ENCODE measurements around the gene SLC9A7. TPM values are rescaled to one million over a fixed set of nuclear protein-coding genes. Genes with fewer than 3 reads are reported as not detected.
"Not testable (repeated sequence)": the region's sequence is repeated elsewhere in the genome, so short reads cannot be mapped to it uniquely, and the experiment has no call there.

SLC9A7 gene
- total RNA-seq = 84.0 TPM

DNA sequence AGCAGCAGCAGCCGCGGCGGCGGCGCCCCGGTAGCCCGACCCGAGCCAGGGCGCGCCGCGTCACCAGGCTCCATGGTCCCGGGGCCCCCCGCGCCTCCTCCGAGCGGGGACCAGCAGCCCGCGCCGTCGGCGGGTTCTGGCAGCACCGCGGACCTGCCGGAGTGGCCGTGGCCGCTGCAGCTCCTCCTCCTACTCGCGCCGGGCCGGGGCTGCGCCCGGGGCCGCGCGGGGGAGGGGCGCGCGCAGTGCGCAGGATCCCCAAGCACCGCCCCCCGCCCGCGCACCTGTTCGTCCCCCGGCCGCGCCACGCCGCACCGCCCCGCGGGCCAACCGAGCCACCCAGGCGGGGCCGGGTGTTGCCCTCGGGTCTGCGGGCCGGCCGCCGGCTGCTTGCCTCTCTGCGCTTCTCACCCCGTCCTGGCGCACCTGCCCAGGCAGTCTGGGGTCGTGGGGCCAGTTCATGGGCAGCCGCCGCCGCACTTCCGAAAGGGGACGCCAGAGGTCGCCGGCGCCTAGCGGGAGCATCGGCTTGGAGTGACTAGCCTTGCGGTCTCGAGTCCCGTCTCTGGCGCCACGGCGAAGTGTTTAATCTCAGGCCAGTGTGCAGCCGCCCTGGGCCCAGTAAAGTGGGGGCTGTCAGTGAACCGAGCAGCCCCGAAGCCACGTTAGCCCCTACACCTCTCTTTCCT, at the start of gene SLC9A7:
SLC9A7 (minus strand) TSS at position 163 of the 689 bp plus-strand sequence; CDS start at position 74, 89 bp downstream.
- peak; percentile 40 to 81 (median 75) for DNase-seq (ENCODE audit: low read depth in 2 of 3, low spot score in 2 of 3)

DNA sequence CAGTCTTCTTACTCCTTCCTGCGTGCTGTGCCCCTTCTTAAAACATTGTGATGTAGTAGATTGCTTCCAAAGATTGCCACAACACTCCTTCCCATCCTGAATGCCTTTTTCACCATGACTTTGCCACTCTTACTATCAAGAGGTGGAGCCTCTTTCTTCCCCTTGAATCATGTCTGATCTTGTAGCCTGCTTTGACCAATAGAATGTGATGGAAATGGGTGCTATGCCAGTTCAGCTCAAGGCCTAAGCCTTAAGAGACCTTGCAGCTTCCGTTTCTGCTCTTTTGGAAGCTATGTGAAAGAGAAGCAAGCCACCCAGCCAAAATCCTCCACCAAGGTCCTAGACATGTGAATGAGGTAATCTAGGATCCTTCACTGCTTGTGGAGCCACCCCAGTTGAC, 46.4 kb upstream of the SLC9A7 start:
- no peak for DNase-seq (ENCODE audit: low read depth in 2 of 3, low spot score in 2 of 3)

DNA sequence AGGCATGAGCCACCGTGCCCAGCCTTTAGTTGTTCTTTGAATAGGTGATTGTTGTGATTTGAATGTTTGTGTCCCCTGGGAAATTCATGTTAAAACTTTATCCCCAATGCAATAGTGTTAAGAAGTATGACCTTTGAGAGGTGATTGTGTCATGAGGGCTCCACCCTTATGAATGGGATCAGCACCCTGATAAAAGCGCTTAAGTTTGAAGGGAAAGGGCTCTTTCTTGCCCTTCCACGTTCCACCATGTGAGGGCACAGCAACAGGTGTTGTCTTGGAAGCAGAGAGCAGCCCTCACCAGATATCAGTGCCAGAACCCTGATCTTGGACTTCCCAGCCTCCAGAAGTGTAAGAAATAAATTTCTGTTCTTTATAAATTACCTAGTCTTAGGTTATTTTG, 44.2 kb upstream of the SLC9A7 start:
- DNase-seq (ENCODE audit: low read depth in 2 of 3, low spot score in 2 of 3) = peak in 1 of 3 donors; percentile 13

DNA sequence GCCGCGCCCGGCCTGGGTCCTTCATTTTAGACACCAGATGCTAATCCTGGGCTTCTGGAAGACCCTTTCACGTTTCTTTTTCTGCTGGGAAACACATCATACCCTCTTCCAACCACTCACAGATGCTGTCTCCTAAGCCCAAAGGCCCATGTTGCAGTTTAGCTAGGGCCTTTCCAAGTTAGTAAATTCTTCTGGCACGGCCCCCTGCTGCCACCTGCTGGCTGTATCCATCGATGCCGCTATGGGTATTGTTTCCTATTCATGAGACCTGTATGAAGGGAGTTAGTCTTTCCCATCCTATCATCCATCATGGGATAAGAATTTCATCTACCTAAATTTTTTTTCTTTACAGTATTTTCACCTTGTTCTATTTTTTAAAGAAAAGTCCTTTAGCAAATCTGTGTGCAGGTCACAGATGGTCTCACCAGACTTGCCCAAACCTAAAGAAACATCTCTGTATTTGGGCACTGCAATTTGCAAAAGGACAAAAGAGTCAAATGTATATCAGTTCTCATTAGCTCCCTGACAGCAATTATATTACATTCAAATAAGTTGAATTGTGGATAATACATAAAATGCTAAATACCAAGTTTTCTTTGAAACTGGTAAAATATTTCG, 37.8 kb upstream of the SLC9A7 start:
- DNase-seq (ENCODE audit: low read depth in 2 of 3, low spot score in 2 of 3) = peak; percentile 23 to 81 (median 56)

- DNase-seq (ENCODE audit: low read depth in 2 of 3, low spot score in 2 of 3) = no peak
Measured at GRCh38 chrX:46793386-46794143, 34.6 kb upstream of the SLC9A7 start.

DNA sequence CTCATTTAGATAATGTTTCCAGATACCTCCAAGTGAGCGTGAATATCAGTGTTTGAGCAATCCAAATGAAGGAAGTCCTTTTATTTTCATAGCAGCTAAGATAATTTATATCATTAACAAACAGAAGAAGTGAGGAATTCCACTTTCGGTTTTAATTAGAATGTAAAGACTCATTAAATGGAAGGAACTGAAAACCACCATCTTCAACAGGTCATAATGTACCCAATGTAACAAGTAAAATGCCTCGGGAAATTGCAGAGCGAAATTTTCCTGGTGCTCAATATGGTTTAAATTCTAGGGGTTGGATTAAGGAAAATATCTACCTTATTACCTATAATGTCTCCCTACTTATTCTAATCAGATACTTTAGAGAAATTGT, 33.9 kb upstream of the SLC9A7 start:
- no peak for DNase-seq (ENCODE audit: low read depth in 2 of 3, low spot score in 2 of 3)

- DNase-seq (ENCODE audit: low read depth in 2 of 3, low spot score in 2 of 3) = peak in 2 of 3 donors; percentile 70 to 88
Measured at GRCh38 chrX:46791927-46792809, 33.2 kb upstream of the SLC9A7 start.

DNA sequence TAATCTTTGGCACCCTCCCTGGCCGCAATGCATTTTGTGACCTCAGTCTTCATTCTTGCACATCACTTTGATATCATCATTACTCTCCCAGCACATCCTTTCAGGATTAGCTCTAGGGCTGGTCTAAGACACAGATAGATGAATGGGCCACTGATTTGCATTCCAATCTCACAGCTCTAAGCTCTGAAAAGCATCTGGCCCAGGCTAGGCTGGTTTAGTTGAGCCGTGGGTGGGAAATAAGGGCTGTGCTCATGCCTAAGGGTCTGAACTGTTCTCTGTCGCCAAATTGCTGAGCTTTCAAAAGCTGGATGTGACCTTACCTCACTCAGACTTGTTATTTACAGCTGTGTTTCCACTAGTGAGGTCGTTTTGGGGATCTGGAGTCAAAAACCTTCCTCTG, 30.0 kb upstream of the SLC9A7 start:
- no peak for DNase-seq (ENCODE audit: low read depth in 2 of 3, low spot score in 2 of 3)

DNA sequence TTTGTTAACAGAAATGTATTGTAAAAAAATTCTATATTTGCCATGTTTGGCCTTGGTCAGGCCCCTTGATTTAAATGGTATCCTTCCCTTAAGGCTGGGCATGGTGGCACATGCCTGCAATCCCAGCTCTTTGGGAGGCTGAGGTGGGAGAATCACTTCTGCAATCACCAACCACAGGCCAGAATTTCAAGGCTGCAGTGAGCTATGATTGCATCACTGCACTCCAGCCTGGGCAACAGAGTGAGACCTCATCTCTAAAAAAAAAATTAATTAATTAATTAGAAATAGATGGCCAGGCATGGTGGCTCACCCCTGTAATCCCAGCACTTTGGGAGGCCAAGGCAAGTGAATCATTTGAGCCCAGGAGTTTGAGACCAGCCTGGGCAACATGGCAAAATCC, 25.5 kb upstream of the SLC9A7 start:
- DNase-seq (ENCODE audit: low read depth in 2 of 3, low spot score in 2 of 3) = not testable (repeated sequence)

DNA sequence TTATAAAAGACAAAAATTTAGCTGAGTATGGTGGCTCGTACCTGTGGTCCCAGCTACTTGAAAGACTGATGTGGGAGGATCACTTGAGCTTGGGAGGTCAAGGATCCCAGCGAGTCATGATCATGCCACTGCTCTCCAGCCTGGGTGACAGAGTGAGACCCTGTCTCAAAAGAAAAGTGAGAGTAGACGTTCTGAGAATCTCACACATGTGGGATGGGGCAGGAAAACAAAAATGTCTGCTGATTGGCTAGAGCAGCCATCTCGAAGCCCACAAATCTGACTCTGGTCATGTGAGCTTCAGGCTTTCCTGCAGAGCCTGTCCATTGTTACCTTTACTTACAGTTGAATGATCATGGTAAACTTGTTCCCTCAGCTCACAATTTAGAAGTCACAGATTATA, 23.1 kb upstream of the SLC9A7 start:
- no peak for DNase-seq (ENCODE audit: low read depth in 2 of 3, low spot score in 2 of 3)

DNA sequence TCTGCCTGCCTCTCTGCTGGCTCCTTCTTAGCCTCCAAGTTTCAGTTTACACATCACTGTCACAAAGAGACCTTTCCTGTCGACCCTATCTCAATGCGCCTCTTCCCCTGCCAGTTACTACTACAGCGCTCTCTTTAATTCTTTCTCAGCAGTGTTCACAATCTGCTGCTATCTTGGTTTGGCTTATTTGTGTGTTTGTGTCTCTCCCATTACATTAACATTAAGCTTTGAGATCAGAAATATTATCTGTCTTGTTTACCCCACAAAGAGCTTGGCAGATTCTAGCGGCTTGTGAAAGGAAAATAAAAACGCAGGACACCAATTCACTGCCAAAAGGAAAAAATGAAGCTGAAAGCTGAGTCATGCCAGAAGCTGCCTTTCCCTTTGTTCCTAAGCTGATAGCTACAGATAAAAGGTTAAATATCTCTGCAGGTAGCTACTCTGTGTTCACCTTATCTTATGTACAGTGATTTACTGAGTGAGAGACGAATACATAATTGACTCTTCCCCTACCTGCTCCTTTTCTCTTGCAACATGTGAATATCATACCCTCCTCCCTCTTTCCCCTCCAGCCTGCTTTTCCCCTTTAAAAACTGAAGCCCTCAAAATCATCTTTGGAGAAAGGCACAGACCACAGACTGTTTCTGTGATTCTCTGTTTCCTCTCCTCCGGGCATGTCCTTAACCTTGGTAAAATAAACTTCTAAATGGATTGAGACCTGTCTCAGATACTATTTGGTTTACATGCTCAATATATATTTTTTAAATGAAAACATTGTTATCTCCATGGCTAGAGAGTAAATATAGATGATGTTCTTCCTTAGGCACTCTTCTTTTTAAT, 19.3 kb upstream of the SLC9A7 start:
- DNase-seq (ENCODE audit: low read depth in 2 of 3, low spot score in 2 of 3) = no peak

- no peak for DNase-seq (ENCODE audit: low read depth in 2 of 3, low spot score in 2 of 3)
Measured at GRCh38 chrX:46770817-46771163, 11.9 kb upstream of the SLC9A7 start.

DNA sequence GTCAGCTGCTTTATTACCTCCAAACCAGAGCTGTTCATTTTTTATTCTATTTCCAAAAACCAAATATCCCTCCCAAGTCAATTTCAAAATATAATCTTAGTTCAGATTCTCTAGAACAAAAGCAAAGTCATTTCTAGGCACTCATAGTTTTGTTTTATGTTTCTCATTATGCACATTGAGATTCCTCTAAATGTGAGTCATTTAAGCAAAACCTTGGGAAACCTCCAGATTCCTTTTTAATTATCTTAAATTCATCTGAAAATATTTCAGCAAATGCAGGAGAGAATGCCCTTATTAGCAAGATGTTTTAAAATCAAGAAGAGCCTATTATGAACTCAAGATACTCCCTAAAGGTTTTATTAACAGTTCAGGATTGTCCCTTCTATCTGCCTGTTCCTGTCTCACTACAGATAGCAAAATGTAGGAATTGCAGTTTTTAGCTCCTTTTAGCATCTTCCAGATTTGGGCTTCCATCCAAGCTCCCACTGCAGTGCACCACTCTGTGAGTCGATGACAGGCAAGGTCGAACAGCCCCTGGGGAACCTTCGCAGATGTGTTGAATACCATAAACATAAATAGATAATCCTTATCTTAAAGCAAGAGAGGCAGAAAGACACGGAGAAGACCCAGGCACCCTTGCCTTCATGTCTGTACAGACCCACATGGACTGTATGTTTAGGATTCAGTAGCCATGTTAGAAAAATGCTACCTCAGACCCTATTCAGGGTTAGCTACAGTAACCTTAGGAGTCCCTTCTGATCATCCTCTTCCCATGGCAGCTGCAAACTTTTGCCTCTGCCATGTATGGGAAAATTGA, 11.3 kb upstream of the SLC9A7 start:
- DNase-seq (ENCODE audit: low read depth in 2 of 3, low spot score in 2 of 3) = no peak

GRCh38 chrX:46762963-46763362, 4.0 kb upstream of the SLC9A7 start:
- DNase-seq (ENCODE audit: low read depth in 2 of 3, low spot score in 2 of 3) = no peak

GRCh38 chrX:46759645-46759974, 692 bp upstream of the SLC9A7 start:
- DNase-seq (ENCODE audit: low read depth in 2 of 3, low spot score in 2 of 3) = no peak

- peak in 2 of 3 donors; percentile 4 for DNase-seq (ENCODE audit: low read depth in 2 of 3, low spot score in 2 of 3)
Measured at GRCh38 chrX:46758163-46758955, 559 bp downstream of the SLC9A7 start.

- peak in 1 of 3 donors; percentile 29 for DNase-seq (ENCODE audit: low read depth in 2 of 3, low spot score in 2 of 3)
Measured at GRCh38 chrX:46757593-46757992, 1.3 kb downstream of the SLC9A7 start.

DNA sequence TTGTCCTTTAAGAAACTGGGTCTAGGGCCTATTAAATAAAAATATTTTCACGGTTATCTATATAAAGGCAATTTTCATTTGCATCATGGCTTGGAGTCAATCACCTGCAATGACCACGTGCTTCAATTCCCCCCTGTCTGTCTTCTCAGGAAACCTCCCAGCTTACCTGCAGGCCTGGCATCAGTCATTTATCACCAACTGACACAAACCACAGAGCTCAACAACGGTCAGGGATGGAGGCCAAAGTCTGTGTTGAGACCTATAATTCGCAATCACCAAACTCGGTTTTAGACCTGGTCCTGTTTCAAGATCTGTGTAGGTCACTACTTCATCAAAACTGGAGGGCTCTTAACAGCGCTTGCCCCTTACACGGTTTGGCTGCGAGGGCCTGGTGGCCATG, 1.9 kb downstream of the SLC9A7 start:
- DNase-seq (ENCODE audit: low read depth in 2 of 3, low spot score in 2 of 3) = no peak

Measured in hematopoietic multipotent progenitor cell (in vitro differentiated cells).